H1 (cell line): ENCODE data around the gene HTATSF1. TPM values are rescaled to one million over a fixed set of nuclear protein-coding genes. Genes with fewer than 3 reads are reported as not detected.

Source experiments
- CTCF ChIA-PET: fragments of 300-600 bp; sonication (Branson Sonifier 250); formaldehyde crosslinking; loops from one replicate; lab custom pipeline; 2021; ENCODE audit not compliant: partially characterized antibody; lab: Charles Lee
- POLR2A ChIA-PET: fragments of 300-600 bp; sonication (Branson Sonifier 250); formaldehyde crosslinking; loops from one replicate; lab custom pipeline; 2021; ENCODE audit warnings: inconsistent platforms; ENCODE audit not compliant: partially characterized antibody; lab: Charles Lee
- DNase-seq, 2 experiments: peaks; one replicate each; pipeline versions ENCODE4 v3.0.0 to v3.0.0-alpha.2; 2010 to 2022; ENCODE audit warnings: low spot score in 2 of 2, low read depth in 1 of 2, mixed read lengths in 1 of 2
- FAIRE-seq: peaks from 2 replicates; lab custom pipeline; 2011; peaks lifted over from hg19 to GRCh38; lab: Jason Lieb, UNC
- H2AFZ ChIP-seq: 2 replicates; pipeline ENCODE4 v1.8.1; 2012; ENCODE audit warnings: low read length, inconsistent platforms
- H2AK5ac ChIP-seq: 2 replicates; pipeline ENCODE4 v1.6.1; 2013; ENCODE audit warnings: low read depth, low read length
- H2BK120ac ChIP-seq: replicated peaks from 2 replicates; pipeline ENCODE3; 2013; ENCODE audit warnings: low read depth, low read length, inconsistent platforms
- H2BK12ac ChIP-seq: 2 replicates; pipeline ENCODE4 v1.6.1; 2013; ENCODE audit warnings: low read depth, low read length
- H2BK15ac ChIP-seq: 2 replicates; pipeline ENCODE4 v1.6.1; 2013; ENCODE audit warnings: low read length
- H2BK20ac ChIP-seq: 2 replicates; pipeline ENCODE4 v1.6.1; 2013; ENCODE audit warnings: low read length
- H2BK5ac ChIP-seq: 2 replicates; pipeline ENCODE4 v1.6.1; 2013; ENCODE audit warnings: low read depth, low read length
- H3K14ac ChIP-seq: 2 replicates; pipeline ENCODE4 v1.6.1; 2013; ENCODE audit warnings: inconsistent platforms; ENCODE audit not compliant: insufficient read length
- H3K18ac ChIP-seq: 2 replicates; pipeline ENCODE4 v1.6.1; 2013; ENCODE audit warnings: low read length; ENCODE audit errors: extremely low read depth
- H3K23ac ChIP-seq: 2 replicates; pipeline ENCODE4 v1.6.1; 2013; ENCODE audit warnings: inconsistent platforms; ENCODE audit not compliant: insufficient read length
- H3K23me2 ChIP-seq: 2 replicates; pipeline ENCODE4 v1.6.1; 2013; ENCODE audit warnings: low read depth, low read length
- H3K27ac ChIP-seq: 2 replicates; pipeline ENCODE4 v1.6.1; 2011; ENCODE audit warnings: low read depth, low read length, inconsistent platforms
- H3K27me3 ChIP-seq, 4 experiments: replicated peaks in 1 of 4; 1 replicate in 1 of 4; 2 replicates in 3 of 4; pipeline versions ENCODE4 v1.6.1 to v1.8.1; 2011 to 2013; ENCODE audit warnings: low read length in 3 of 4, mild to moderate bottlenecking in 3 of 4, inconsistent platforms in 2 of 4, mixed read lengths in 2 of 4, moderate library complexity in 1 of 4; ENCODE audit not compliant: control insufficient read depth in 3 of 4, insufficient read depth in 3 of 4; ENCODE audit errors: extremely low read depth in 1 of 4
- H3K36me3 ChIP-seq, 4 experiments: 2 replicates each; pipeline versions ENCODE4 v1.6.1 to v1.8.1; 2011 to 2013; ENCODE audit warnings: mild to moderate bottlenecking in 4 of 4, low read length in 3 of 4, moderate library complexity in 2 of 4, control low read depth in 1 of 4, inconsistent platforms in 1 of 4; ENCODE audit not compliant: insufficient read depth in 4 of 4, control insufficient read depth in 2 of 4
- H3K4ac ChIP-seq: replicated peaks from 2 replicates; pipeline ENCODE3; 2013; ENCODE audit warnings: low read length, low read depth, mixed read lengths, inconsistent platforms; ENCODE audit not compliant: insufficient read length
- H3K4me1 ChIP-seq, 4 experiments: replicated peaks in 1 of 4; 1 replicate in 1 of 4; 2 replicates in 3 of 4; pipeline versions ENCODE4 v1.6.1 to v1.8.1; 2011 to 2013; ENCODE audit warnings: low read length in 3 of 4, inconsistent platforms in 2 of 4, mixed read lengths in 1 of 4; ENCODE audit not compliant: insufficient read depth in 4 of 4, control insufficient read depth in 3 of 4
- H3K4me2 ChIP-seq, 2 experiments: 2 replicates each; pipeline versions ENCODE4 v1.6.1 to v1.8.1; 2011 to 2013; ENCODE audit warnings: low read depth in 2 of 2, low read length in 2 of 2, control low read depth in 1 of 2, inconsistent platforms in 1 of 2, mild to moderate bottlenecking in 1 of 2; ENCODE audit not compliant: insufficient read depth in 1 of 2
- H3K4me3 ChIP-seq, 4 experiments: fragments of 200-600, 300-600 bp in 1 of 4; sonication (generic), shearing (Covaris generic), sonication (Bioruptor Twin) in 1 of 4; 2 replicates each; pipeline versions ENCODE4 v1.5.1 to v1.8.1; 2011 to 2016; ENCODE audit warnings: low read length in 4 of 4, low read depth in 3 of 4, control low read depth in 2 of 4, inconsistent platforms in 2 of 4, mild to moderate bottlenecking in 2 of 4, mixed read lengths in 1 of 4, moderate library complexity in 1 of 4; ENCODE audit not compliant: insufficient read depth in 2 of 4; ENCODE audit errors: extremely low read depth in 1 of 4
- H3K56ac ChIP-seq: replicated peaks from 2 replicates; pipeline ENCODE3; 2013; ENCODE audit warnings: low read depth, mild to moderate bottlenecking, mixed read lengths, low read length, inconsistent platforms; ENCODE audit not compliant: insufficient read length
- H3K79me1 ChIP-seq: 2 replicates; pipeline ENCODE4 v1.6.1; 2013; ENCODE audit warnings: low read depth, low read length, control low read depth
- H3K79me2 ChIP-seq, 2 experiments: 2 replicates each; pipeline versions ENCODE4 v1.6.1 to v1.8.1; 2012 to 2013; ENCODE audit warnings: low read length in 2 of 2, mild to moderate bottlenecking in 2 of 2, inconsistent platforms in 1 of 2; ENCODE audit not compliant: insufficient read depth in 2 of 2, control insufficient read depth in 1 of 2
- H3K9ac ChIP-seq, 4 experiments: replicated peaks in 1 of 4; 1 replicate in 1 of 4; 2 replicates in 3 of 4; pipeline versions ENCODE4 v1.6.1 to v1.8.1; 2011 to 2013; ENCODE audit warnings: low read depth in 3 of 4, low read length in 3 of 4, control low read depth in 2 of 4, mild to moderate bottlenecking in 2 of 4, moderate library complexity in 2 of 4, inconsistent platforms in 1 of 4; ENCODE audit errors: extremely low read depth in 1 of 4
- H3K9me3 ChIP-seq, 2 experiments: 2 replicates each; pipeline versions ENCODE4 v1.6.1 to v1.8.1; 2012 to 2013; ENCODE audit warnings: mild to moderate bottlenecking in 2 of 2, moderate library complexity in 2 of 2, control low read depth in 1 of 2, inconsistent platforms in 1 of 2, low read depth in 1 of 2, low read length in 1 of 2, mixed read lengths in 1 of 2; ENCODE audit not compliant: insufficient read depth in 2 of 2
- H4K20me1 ChIP-seq, 2 experiments: replicated peaks in 1 of 2; 2 replicates each; pipeline versions ENCODE3 to v1.8.1; 2011 to 2013; ENCODE audit warnings: inconsistent platforms in 2 of 2, low read length in 2 of 2, mild to moderate bottlenecking in 1 of 2; ENCODE audit not compliant: insufficient read depth in 2 of 2, control insufficient read depth in 1 of 2
- H4K5ac ChIP-seq: 2 replicates; pipeline ENCODE4 v1.6.1; 2013; ENCODE audit warnings: low read length, low read depth, mixed read lengths, inconsistent platforms; ENCODE audit not compliant: insufficient read length
- H4K8ac ChIP-seq: 2 replicates; pipeline ENCODE4 v1.8.0; 2013; ENCODE audit warnings: mild to moderate bottlenecking, moderate library complexity, low read length, inconsistent platforms; ENCODE audit not compliant: insufficient read depth; ENCODE audit errors: extremely low read depth
- H4K91ac ChIP-seq: replicated peaks from 2 replicates; pipeline ENCODE3; 2013; ENCODE audit warnings: low read length, mixed read lengths, inconsistent platforms; ENCODE audit not compliant: insufficient read length
- CREB1 ChIP-seq: IDR thresholded peaks from 2 replicates; pipeline ENCODE4 v1.6.1; 2012; ENCODE audit warnings: inconsistent platforms
- RNF2 ChIP-seq: fragments of 200-900, 300-1000 bp; sonication (generic); IDR thresholded peaks from 2 replicates; pipeline ENCODE4 v1.7.1; 2016; ENCODE audit warnings: borderline replicate concordance, low read depth, mild to moderate bottlenecking, antibody characterized with exemption, low read length; ENCODE audit not compliant: poor library complexity, severe bottlenecking; ENCODE audit errors: missing control alignments
- SRF ChIP-seq: IDR thresholded peaks from 2 replicates; pipeline ENCODE4 v1.6.1; 2011; ENCODE audit warnings: mild to moderate bottlenecking, low read depth, low read length, moderate library complexity
- SUZ12 ChIP-seq: fragments of 200-600 bp; sonication (generic); IDR thresholded peaks from 2 replicates; pipeline ENCODE4 v1.6.1; 2012; ENCODE audit warnings: mild to moderate bottlenecking, inconsistent platforms, low read length, moderate library complexity, mixed read lengths
- WGBS, 2 experiments: shearing (Covaris generic) in 1 of 2; methylation state at CpG; one replicate each; pipeline versions ENCODE4 v1.1.6 to v1.1.7; 2013 to 2015; ENCODE audit warnings: low lambda C conversion rate in 2 of 2, mixed read lengths in 2 of 2, inconsistent platforms in 1 of 2, low coverage in 1 of 2, missing lambda C conversion rate in 1 of 2; ENCODE audit not compliant: insufficient replicate concordance in 2 of 2, insufficient coverage in 1 of 2, insufficient read length in 1 of 2; ENCODE audit errors: extremely low coverage in 1 of 2, missing lambda C conversion rate in 1 of 2; 5-methylcytosine and 5-hydroxymethylcytosine counted together
- polyA plus RNA-seq, 7 experiments: library from polyadenylated mRNA; depleted of rRNA in 3 of 7; stranded (reverse) in 5 of 7; unstranded in 2 of 7; fragments of >200 nt in 5 of 7; fragments of 200-250 nt in 2 of 7; gene quantifications; 1 replicate in 5 of 7; 2 replicates in 1 of 7; 4 replicates in 1 of 7; pipeline versions ENCODE4 v1.2.1 to v1.2.3, GENCODE V29; 2011 to 2013; ENCODE audit warnings: missing spikeins in 2 of 7, mixed read lengths in 2 of 7
- total RNA-seq: library from RNA; stranded (reverse); fragmentation: NEBNext Ultra II Directional; extraction: Animal tissue kit (Norgen Biotek cat#: 25700); gene quantifications from 2 replicates; pipeline ENCODE4 v1.2.1, GENCODE V29; 2021

The HTATSF1 gene
- total and polyA plus RNA-seq, 2 of the 8 experiments (the other 6 are each of a cell fraction or from before 2014, with no cell fraction given) = 1.2 to 49.3 TPM

GRCh38 chrX:136480383-136480782 is 17.0 kb upstream of the HTATSF1 start:
- FAIRE-seq (no peak), DNase-seq (no peak)
- H3K18ac ChIP-seq = no peak overlapping the region
- no peak overlapping the region for H2AK5ac ChIP-seq
- H3K4me1 ChIP-seq = no peaks in the 10 kb centered on the region
- no peak overlapping the region for H2AFZ ChIP-seq
- no peak overlapping the region for H4K91ac ChIP-seq
- no peaks in the 10 kb centered on the region for H3K27me3 ChIP-seq
- H3K23me2 ChIP-seq = no peaks in the 10 kb centered on the region
- CTCF ChIA-PET = no interaction called here
- WGBS, 2 experiments = 75% methylated on average over 4 of the region's 4 CpGs; no CpG with 5 or more reads in 1 of the 2 experiments
- no peak overlapping the region for H3K4me3 ChIP-seq
- no peaks in the 10 kb centered on the region for H3K9me3 ChIP-seq
- H3K79me2 ChIP-seq = no peaks in the 10 kb centered on the region
- no peak overlapping the region for H4K8ac ChIP-seq
- no peak overlapping the region for H2BK15ac ChIP-seq
- H3K14ac ChIP-seq = no peak overlapping the region
- H3K23ac ChIP-seq = no peak overlapping the region
- H3K79me1 ChIP-seq = no peaks in the 10 kb centered on the region
- no peak overlapping the region for H2BK5ac ChIP-seq
- POLR2A ChIA-PET = no interaction called here
- no peak overlapping the region for H3K27ac ChIP-seq
- H3K56ac ChIP-seq = no peak overlapping the region
- H3K4me2 ChIP-seq = no peak overlapping the region
- no peak overlapping the region for H2BK12ac ChIP-seq
- no peak overlapping the region for H3K9ac ChIP-seq
- no peak overlapping the region for H4K5ac ChIP-seq
- no peak overlapping the region for H3K4ac ChIP-seq
- H3K36me3 ChIP-seq = no peaks in the 10 kb centered on the region
- no peaks in the 10 kb centered on the region for H4K20me1 ChIP-seq
- no peak overlapping the region for H2BK20ac ChIP-seq
- no peak overlapping the region for H2BK120ac ChIP-seq
- TF ChIP-seq CREB1 (no peak), RNF2 (no peak), SRF (no peak), SUZ12 (no peak)
